ENCODE data around the gene ZMYM5.

DNA sequence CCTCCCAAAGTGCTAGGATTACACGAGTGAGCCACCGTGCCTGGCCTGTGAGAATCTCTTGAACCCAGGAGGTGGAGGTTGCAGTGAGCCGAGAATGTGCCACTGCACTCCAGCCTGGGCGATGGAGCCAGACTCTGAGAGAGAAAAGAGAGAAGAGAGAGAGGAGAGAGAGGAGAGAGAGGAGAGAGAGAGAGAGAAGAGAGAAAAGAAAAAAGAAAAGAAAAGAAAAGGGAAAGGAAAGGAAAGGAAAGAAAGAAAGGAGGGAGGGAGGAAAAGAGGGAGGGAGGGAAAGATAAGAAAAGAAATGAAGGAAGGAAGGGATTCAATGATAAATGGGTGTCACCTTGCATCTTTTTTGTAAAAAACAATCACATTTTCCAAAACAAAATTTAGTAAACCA lies 57.7 kb downstream of the ZMYM5 start:
- TF ChIP-seq POLR2A (IDR thresholded peaks at IDR 0.05), result no peak
- TF ChIP-seq, protein P1, sequence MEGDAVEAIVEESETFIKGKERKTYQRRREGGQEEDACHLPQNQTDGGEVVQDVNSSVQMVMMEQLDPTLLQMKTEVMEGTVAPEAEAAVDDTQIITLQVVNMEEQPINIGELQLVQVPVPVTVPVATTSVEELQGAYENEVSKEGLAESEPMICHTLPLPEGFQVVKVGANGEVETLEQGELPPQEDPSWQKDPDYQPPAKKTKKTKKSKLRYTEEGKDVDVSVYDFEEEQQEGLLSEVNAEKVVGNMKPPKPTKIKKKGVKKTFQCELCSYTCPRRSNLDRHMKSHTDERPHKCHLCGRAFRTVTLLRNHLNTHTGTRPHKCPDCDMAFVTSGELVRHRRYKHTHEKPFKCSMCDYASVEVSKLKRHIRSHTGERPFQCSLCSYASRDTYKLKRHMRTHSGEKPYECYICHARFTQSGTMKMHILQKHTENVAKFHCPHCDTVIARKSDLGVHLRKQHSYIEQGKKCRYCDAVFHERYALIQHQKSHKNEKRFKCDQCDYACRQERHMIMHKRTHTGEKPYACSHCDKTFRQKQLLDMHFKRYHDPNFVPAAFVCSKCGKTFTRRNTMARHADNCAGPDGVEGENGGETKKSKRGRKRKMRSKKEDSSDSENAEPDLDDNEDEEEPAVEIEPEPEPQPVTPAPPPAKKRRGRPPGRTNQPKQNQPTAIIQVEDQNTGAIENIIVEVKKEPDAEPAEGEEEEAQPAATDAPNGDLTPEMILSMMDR (IDR thresholded peaks at IDR 0.05 in 4 of 5, conservative IDR thresholded peaks at IDR 0.05 in 1 of 5), result no peak

All from gastrocnemius medialis (tissue), 4 donors.